HL-60 (cell line): ENCODE data around the gene PCDHB7.
"Not testable (repeated sequence)": the region's sequence is repeated elsewhere in the genome, so short reads cannot be mapped to it uniquely, and the experiment has no call there.

ENCODE experiments used
- DNase-seq, 2 experiments: peaks; one replicate each; pipeline ENCODE4 v3.0.0-alpha.2; 2010 to 2020; ENCODE audit warnings: low read depth in 1 of 2, low spot score in 1 of 2
- H3K27ac ChIP-seq: fragments of 250-450 bp; sonication (Bioruptor Pico); replicated peaks from 2 replicates; pipeline ENCODE4 v1.5.1; 2020; ENCODE audit warnings: mild to moderate bottlenecking, moderate library complexity
- H3K27me3 ChIP-seq: fragments of 250-450 bp; sonication (Bioruptor Pico); 2 replicates; pipeline ENCODE4 v1.5.1; 2021; ENCODE audit warnings: mild to moderate bottlenecking, moderate library complexity; ENCODE audit not compliant: insufficient read depth, poor library complexity, severe bottlenecking
- H3K4me3 ChIP-seq: replicated peaks from 2 replicates; pipeline ENCODE4 v1.5.1; 2011; ENCODE audit warnings: mild to moderate bottlenecking, control low read depth, low read length; ENCODE audit not compliant: insufficient read depth
- GABPA ChIP-seq: IDR thresholded peaks from 2 replicates; pipeline ENCODE4 v1.6.1; 2012; ENCODE audit warnings: low read depth
- POLR2AphosphoS5 ChIP-seq: IDR thresholded peaks from 2 replicates; pipeline ENCODE4 v1.6.1; 2012; ENCODE audit warnings: low read depth
- SPI1 ChIP-seq: IDR thresholded peaks from 2 replicates; pipeline ENCODE4 v1.6.1; 2012; ENCODE audit warnings: low read depth, mild to moderate bottlenecking, borderline replicate concordance
- TF ChIP-seq, protein P1 (sequence below): IDR thresholded peaks from one replicate; pipeline ENCODE4 v1.5.1; 2011; ENCODE audit warnings: low read length, control low read depth, inconsistent platforms; ENCODE audit not compliant: insufficient read depth
- TF ChIP-seq, protein P2 (sequence below): IDR thresholded peaks from 2 replicates; pipeline ENCODE4 v1.6.1; 2012; ENCODE audit warnings: low read depth; ENCODE audit not compliant: insufficient replicate concordance

Gene PCDHB7

DNA sequence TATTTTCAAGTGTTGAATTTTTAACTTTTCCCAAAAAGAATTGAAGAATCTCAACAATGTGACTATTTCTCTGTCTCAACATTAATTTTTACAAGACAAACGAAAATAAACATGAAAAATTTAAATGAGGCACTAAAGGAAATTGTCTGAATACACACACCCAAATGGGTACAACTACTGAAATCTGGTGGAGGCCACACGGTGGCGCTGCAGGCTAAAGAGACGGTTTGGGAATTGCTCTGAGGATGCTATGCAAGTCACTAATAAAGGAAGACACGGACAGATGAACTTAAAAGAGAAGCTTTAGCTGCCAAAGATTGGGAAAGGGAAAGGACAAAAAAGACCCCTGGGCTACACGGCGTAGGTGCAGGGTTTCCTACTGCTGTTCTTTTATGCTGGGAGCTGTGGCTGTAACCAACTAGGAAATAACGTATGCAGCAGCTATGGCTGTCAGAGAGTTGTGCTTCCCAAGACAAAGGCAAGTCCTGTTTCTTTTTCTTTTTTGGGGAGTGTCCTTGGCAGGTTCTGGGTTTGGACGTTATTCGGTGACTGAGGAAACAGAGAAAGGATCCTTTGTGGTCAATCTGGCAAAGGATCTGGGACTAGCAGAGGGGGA, 19.8 kb downstream of the PCDHB7 start, which contains the start of gene PCDHB10:
Gene PCDHB10 (plus strand): TSS at position 244 of the 616 bp plus-strand sequence. CDS start 200 bp downstream, at position 444.
- H3K4me3 ChIP-seq = no peak within 1 kb of the TSS
- TF ChIP-seq, protein P1, sequence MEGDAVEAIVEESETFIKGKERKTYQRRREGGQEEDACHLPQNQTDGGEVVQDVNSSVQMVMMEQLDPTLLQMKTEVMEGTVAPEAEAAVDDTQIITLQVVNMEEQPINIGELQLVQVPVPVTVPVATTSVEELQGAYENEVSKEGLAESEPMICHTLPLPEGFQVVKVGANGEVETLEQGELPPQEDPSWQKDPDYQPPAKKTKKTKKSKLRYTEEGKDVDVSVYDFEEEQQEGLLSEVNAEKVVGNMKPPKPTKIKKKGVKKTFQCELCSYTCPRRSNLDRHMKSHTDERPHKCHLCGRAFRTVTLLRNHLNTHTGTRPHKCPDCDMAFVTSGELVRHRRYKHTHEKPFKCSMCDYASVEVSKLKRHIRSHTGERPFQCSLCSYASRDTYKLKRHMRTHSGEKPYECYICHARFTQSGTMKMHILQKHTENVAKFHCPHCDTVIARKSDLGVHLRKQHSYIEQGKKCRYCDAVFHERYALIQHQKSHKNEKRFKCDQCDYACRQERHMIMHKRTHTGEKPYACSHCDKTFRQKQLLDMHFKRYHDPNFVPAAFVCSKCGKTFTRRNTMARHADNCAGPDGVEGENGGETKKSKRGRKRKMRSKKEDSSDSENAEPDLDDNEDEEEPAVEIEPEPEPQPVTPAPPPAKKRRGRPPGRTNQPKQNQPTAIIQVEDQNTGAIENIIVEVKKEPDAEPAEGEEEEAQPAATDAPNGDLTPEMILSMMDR = no peak
- DNase-seq = peak in 1 of 2 experiments; percentile 36
- no peaks in the 10 kb centered on the region for H3K27me3 ChIP-seq
- no peak within 1 kb of the TSS for H3K27ac ChIP-seq

DNA sequence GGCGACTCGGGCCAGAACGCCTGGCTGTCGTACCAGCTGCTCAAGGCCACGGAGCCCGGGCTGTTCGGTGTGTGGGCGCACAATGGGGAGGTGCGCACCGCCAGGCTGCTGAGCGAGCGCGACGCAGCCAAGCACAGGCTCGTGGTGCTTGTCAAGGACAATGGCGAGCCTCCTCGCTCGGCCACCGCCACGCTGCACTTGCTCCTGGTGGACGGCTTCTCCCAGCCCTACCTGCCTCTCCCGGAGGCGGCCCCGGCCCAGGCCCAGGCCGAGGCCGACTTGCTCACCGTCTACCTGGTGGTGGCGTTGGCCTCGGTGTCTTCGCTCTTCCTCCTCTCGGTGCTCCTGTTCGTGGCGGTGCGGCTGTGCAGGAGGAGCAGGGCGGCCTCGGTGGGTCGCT, 21.9 kb downstream of the PCDHB7 start:
- not testable (repeated sequence) for H3K4me3 ChIP-seq, DNase-seq, H3K27ac ChIP-seq, H3K27me3 ChIP-seq

DNA sequence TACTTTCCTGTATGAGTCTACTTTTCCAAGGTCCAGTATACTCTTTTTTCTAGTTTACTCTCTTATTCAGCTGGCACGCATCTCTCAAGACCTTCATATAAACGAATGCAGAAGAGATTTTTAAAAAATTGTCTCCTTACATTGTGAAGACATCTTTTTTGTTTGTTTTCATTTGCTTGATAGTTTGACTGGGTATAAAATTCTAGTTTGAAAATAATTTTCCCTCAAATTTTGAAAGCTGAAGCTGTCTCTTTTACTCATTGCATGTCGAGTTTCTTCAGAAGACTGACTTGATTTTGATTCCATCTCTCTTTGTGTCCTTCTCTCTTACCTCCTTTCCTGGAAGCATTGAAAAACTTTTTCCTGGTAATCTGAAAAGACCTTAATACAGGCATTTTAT, 23.9 kb downstream of the PCDHB7 start:
- no peak for DNase-seq
- TF ChIP-seq GABPA = no peak
- TF ChIP-seq, protein P1 = no peak
- no peak for TF ChIP-seq SPI1
- TF ChIP-seq POLR2AphosphoS5 = no peak
- TF ChIP-seq, protein P2, sequence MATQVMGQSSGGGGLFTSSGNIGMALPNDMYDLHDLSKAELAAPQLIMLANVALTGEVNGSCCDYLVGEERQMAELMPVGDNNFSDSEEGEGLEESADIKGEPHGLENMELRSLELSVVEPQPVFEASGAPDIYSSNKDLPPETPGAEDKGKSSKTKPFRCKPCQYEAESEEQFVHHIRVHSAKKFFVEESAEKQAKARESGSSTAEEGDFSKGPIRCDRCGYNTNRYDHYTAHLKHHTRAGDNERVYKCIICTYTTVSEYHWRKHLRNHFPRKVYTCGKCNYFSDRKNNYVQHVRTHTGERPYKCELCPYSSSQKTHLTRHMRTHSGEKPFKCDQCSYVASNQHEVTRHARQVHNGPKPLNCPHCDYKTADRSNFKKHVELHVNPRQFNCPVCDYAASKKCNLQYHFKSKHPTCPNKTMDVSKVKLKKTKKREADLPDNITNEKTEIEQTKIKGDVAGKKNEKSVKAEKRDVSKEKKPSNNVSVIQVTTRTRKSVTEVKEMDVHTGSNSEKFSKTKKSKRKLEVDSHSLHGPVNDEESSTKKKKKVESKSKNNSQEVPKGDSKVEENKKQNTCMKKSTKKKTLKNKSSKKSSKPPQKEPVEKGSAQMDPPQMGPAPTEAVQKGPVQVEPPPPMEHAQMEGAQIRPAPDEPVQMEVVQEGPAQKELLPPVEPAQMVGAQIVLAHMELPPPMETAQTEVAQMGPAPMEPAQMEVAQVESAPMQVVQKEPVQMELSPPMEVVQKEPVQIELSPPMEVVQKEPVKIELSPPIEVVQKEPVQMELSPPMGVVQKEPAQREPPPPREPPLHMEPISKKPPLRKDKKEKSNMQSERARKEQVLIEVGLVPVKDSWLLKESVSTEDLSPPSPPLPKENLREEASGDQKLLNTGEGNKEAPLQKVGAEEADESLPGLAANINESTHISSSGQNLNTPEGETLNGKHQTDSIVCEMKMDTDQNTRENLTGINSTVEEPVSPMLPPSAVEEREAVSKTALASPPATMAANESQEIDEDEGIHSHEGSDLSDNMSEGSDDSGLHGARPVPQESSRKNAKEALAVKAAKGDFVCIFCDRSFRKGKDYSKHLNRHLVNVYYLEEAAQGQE = no peak
- Histone ChIP-seq H3K27me3 (no peaks in the 10 kb centered on the region), H3K27ac (no peak overlapping the region), H3K4me3 (no peak overlapping the region)

DNA sequence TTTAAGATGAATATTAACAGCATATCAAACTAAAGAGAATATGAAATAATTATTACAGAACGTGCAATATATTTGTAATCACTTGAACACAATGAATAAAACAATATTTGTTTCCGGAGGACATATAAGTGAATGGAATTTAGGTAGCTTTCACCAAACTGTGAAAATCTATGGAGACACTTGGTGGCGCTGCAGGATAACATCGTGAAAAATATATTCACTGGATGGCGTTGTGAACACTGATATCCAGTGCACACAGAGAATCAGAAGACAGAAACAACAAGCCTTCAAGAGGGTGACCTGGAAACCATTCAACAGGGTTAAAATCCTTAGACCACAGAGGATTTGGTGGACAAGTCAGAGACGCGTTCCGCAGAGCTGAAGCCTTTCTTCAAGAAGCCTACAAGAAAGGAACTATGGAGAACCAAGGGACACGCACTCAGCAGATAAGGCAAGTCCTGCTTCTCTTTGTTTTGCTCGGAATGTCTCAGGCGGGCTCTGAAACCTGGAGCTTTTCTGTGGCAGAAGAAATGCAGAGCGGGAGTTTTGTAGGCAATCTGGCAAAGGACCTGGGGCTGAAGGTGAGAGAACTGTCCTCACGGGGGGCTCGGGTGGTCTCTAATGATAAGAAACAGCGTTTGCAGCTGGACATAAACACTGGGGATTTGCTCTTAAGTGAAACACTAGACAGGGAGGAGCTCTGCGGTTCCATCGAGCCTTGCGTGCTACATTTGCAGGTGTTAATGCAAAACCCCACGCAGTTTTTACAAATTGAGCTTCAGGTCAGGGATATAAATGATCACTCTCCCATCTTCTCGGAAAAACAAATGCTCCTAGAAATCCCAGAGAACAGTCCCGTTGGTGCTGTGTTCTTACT, 27.2 kb downstream of the PCDHB7 start, which contains the start of gene PCDHB11:
Gene PCDHB11 (plus strand): TSS at position 269 of the 877 bp plus-strand sequence. CDS start 148 bp downstream, at position 417.
- Histone ChIP-seq H3K27me3 (no peaks in the 10 kb centered on the region), H3K27ac (no peak within 1 kb of the TSS), H3K4me3 (no peak within 1 kb of the TSS)
- no peak for DNase-seq
- no peak for TF ChIP-seq GABPA
- TF ChIP-seq, protein P1 = no peak
- TF ChIP-seq, protein P2 = no peak
- no peak for TF ChIP-seq POLR2AphosphoS5
- TF ChIP-seq SPI1 = no peak

DNA sequence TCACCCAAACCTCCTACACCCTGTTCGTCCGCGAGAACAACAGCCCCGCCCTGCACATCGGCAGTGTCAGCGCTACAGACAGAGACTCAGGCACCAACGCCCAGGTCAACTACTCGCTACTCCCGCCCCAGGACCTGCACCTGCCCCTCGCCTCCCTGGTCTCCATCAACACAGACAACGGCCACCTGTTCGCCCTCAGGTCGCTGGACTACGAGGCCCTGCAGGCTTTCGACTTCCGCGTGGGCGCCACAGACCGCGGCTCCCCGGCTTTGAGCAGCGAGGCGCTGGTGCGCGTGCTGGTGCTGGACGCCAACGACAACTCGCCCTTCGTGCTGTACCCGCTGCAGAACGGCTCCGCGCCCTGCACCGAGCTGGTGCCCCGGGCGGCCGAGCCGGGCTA, 28.7 kb downstream of the PCDHB7 start:
- not testable (repeated sequence) for H3K4me3 ChIP-seq, DNase-seq, H3K27ac ChIP-seq, H3K27me3 ChIP-seq

DNA sequence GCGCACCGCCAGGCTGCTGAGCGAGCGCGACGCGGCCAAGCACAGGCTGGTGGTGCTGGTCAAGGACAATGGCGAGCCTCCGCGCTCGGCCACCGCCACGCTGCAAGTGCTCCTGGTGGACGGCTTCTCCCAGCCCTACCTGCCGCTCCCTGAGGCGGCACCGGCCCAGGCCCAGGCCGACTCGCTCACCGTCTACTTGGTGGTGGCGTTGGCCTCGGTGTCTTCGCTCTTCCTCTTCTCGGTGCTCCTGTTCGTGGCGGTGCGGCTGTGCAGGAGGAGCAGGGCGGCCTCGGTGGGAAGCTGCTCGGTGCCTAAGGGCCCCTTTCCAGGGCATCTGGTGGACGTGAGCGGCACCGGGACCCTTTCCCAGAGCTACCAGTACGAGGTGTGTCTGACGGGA, 29.2 kb downstream of the PCDHB7 start:
- not testable (repeated sequence) for H3K27me3 ChIP-seq, DNase-seq, H3K4me3 ChIP-seq, H3K27ac ChIP-seq
